Neural progenitor cell (in vitro differentiated cells): ENCODE data around the gene NODAL. TPM values are rescaled to one million over a fixed set of nuclear protein-coding genes. Genes with fewer than 3 reads are reported as not detected.

Source experiments
- DNase-seq: peaks from one replicate; pipeline ENCODE4 v3.0.0-alpha.2; 2016; ENCODE audit warnings: low spot score
- H2AFZ ChIP-seq: fragments of 200-600 bp; sonication (generic); replicated peaks from 2 replicates; pipeline ENCODE4 v1.6.1; 2016; ENCODE audit warnings: antibody characterized with exemption
- H3F3A ChIP-seq: fragments of 200-600 bp; sonication (generic); 2 replicates; pipeline ENCODE4 v1.6.1; 2016; ENCODE audit warnings: antibody characterized with exemption, low read depth
- H3K27ac ChIP-seq: fragments of 200-600 bp; sonication (generic); 2 replicates; pipeline ENCODE4 v1.5.1; 2016; ENCODE audit warnings: mild to moderate bottlenecking
- H3K27me3 ChIP-seq: fragments of 200-600 bp; sonication (generic); 2 replicates; pipeline ENCODE4 v1.6.1; 2016; ENCODE audit warnings: mild to moderate bottlenecking, moderate library complexity
- H3K36me3 ChIP-seq: fragments of 200-600 bp; sonication (generic); 2 replicates; pipeline ENCODE4 v1.5.1; 2016
- H3K4me1 ChIP-seq: fragments of 200-600 bp; sonication (generic); 2 replicates; pipeline ENCODE4 v1.6.1; 2016; ENCODE audit warnings: mixed run types
- H3K4me2 ChIP-seq: fragments of 200-600 bp; sonication (generic); 2 replicates; pipeline ENCODE4 v1.6.1; 2016
- H3K4me3 ChIP-seq: fragments of 200-600 bp; sonication (generic); 2 replicates; pipeline ENCODE4 v1.5.1; 2016
- H3K79me2 ChIP-seq: fragments of 200-600 bp; sonication (generic); 2 replicates; pipeline ENCODE4 v1.6.1; 2016; ENCODE audit warnings: low read depth
- H3K9ac ChIP-seq: fragments of 200-600 bp; sonication (generic); 2 replicates; pipeline ENCODE4 v1.6.1; 2016
- H3K9me3 ChIP-seq: fragments of 200-600 bp; sonication (generic); 2 replicates; pipeline ENCODE4 v1.5.1; 2016; ENCODE audit warnings: low read depth
- H4K20me1 ChIP-seq: fragments of 200-600 bp; sonication (generic); 2 replicates; pipeline ENCODE4 v1.6.1; 2016; ENCODE audit warnings: low read depth
- H3K27ac Mint-ChIP-seq: 3 replicates; pipeline ENCODE4 v1.8.0; 2021; ENCODE audit warnings: mixed read lengths
- H3K27me3 Mint-ChIP-seq: 2 replicates; pipeline ENCODE4 v1.8.0; 2022; ENCODE audit warnings: low read depth, mild to moderate bottlenecking, inconsistent platforms, moderate library complexity, mixed read lengths; ENCODE audit not compliant: insufficient read depth
- H3K36me3 Mint-ChIP-seq: 3 replicates; pipeline ENCODE4 v1.8.0; 2021; ENCODE audit warnings: mixed read lengths
- H3K4me1 Mint-ChIP-seq: 3 replicates; pipeline ENCODE4 v1.8.0; 2021; ENCODE audit warnings: mixed read lengths
- H3K4me3 Mint-ChIP-seq: 3 replicates; pipeline ENCODE4 v1.8.0; 2021; ENCODE audit warnings: mild to moderate bottlenecking, moderate library complexity, mixed read lengths
- H3K9me3 Mint-ChIP-seq: 3 replicates; pipeline ENCODE4 v1.8.0; 2020; ENCODE audit warnings: mixed read lengths
- EZH2 ChIP-seq: fragments of 200-600 bp; sonication (generic); IDR thresholded peaks from 2 replicates; pipeline ENCODE4 v1.6.1; 2017; ENCODE audit warnings: antibody characterized with exemption, mild to moderate bottlenecking, moderate library complexity
- EZH2phosphoT487 ChIP-seq: fragments of 200-600 bp; sonication (generic); IDR thresholded peaks from 2 replicates; pipeline ENCODE4 v1.6.1; 2017; ENCODE audit warnings: antibody characterized with exemption
- total RNA-seq: library from RNA; depleted of rRNA; stranded (reverse); fragments of >200 nt; gene quantifications from 2 replicates; pipeline ENCODE4 v1.2.3, GENCODE V29; 2015; ENCODE audit warnings: low replicate concordance
- TF ChIP-seq, protein P1 (sequence below): fragments of 200-600 bp; sonication (generic); IDR thresholded peaks from 2 replicates; pipeline ENCODE4 v1.5.1; 2017; ENCODE audit warnings: antibody characterized with exemption, mild to moderate bottlenecking

NODAL gene
- total RNA-seq, 1 donor from 2014 or later = not detected

DNA sequence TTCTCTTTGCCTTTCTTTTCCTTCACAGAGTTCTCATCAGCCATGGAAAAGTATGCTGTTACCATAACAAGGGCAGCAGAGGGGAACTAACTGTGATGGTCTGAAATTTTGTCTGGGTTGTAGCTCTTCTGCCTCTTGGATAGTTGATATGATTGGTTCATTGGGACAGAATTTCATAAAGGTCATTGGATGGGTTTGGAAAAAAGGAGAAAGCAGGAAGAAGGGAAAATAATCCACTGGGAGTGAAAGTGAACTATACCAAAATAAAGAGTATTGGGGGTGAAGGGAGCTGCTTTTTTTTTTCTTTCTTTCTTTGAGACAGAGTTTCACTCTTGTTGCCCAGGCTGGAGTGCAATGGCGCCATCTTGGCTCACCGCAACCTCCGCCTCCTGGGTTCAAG is 31.7 kb downstream of the NODAL start:
- Histone ChIP-seq H3K9me3 (no peaks in the 10 kb centered on the region), H2AFZ (no peak overlapping the region), H3K27ac (peak overlapping the region; percentile 40), H3K9ac (no peak overlapping the region), H3K4me1 (peaks cover 10% of the 10 kb centered on the region), H3K36me3 (peaks cover 6% of the 10 kb centered on the region), H3F3A (peaks cover 13% of the 10 kb centered on the region), H3K27me3 (no peaks in the 10 kb centered on the region), H3K79me2 (peaks cover 98% of the 10 kb centered on the region), H3K4me3 (no peak overlapping the region), H3K4me2 (no peak overlapping the region), H4K20me1 (peaks cover 82% of the 10 kb centered on the region)
- Mint-ChIP-seq H3K4me1 (peaks cover 41% of the 10 kb centered on the region), H3K36me3 (peaks cover 61% of the 10 kb centered on the region), H3K27ac (no peak overlapping the region), H3K4me3 (no peak overlapping the region), H3K9me3 (peaks cover 13% of the 10 kb centered on the region), H3K27me3 (peaks cover 7% of the 10 kb centered on the region)
- no peak for DNase-seq
- no peak for TF ChIP-seq EZH2
- TF ChIP-seq, protein P1, sequence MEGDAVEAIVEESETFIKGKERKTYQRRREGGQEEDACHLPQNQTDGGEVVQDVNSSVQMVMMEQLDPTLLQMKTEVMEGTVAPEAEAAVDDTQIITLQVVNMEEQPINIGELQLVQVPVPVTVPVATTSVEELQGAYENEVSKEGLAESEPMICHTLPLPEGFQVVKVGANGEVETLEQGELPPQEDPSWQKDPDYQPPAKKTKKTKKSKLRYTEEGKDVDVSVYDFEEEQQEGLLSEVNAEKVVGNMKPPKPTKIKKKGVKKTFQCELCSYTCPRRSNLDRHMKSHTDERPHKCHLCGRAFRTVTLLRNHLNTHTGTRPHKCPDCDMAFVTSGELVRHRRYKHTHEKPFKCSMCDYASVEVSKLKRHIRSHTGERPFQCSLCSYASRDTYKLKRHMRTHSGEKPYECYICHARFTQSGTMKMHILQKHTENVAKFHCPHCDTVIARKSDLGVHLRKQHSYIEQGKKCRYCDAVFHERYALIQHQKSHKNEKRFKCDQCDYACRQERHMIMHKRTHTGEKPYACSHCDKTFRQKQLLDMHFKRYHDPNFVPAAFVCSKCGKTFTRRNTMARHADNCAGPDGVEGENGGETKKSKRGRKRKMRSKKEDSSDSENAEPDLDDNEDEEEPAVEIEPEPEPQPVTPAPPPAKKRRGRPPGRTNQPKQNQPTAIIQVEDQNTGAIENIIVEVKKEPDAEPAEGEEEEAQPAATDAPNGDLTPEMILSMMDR = no peak
- no peak for TF ChIP-seq EZH2phosphoT487

DNA sequence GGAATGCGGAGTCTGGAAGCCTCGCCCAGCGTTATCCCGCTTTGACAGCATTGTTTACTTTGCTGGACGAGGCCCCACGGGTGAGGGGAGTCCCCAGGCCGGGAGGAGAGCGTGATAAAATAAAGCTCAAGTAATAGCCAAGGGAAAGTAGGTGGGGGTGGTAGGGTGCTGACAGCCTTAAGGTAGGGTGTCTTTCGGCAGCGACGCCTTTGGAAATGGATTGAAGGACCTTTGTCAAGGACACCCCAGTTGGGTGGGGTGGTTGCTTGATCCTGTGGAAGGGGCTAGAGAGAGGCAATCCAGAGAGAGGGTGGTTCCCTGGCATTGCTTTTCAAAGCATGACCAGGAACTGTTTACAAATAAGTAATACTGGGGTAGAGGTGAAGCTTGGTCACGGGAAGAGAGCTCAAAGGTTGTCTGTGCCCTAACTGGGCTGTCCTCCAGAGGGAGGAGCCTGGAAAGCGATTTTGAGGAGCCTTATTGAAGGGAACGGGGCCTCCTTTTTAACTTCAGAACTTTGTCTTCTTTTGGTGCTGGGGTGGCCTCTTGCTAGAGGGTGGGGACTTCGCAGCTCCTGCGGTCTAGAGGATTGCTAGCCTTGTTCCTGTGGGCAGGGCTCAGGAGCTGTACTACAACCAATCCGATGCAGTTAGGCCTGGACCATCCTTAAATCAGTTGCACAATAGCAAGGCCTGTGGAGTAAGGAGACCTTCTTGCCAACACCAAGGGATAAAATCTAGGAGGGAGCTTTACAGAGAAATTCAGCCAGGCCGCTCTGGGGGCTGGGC is 36.2 kb downstream of the NODAL start:
- peaks cover 13% of the 10 kb centered on the region for H3K4me1 ChIP-seq
- Mint-ChIP-seq H3K27ac (peak overlapping the region; percentile 93), H3K4me1 (peaks cover 34% of the 10 kb centered on the region), H3K36me3 (peaks cover 34% of the 10 kb centered on the region), H3K4me3 (peak overlapping the region; percentile 94), H3K27me3 (peaks cover 7% of the 10 kb centered on the region), H3K9me3 (peaks cover 13% of the 10 kb centered on the region)
- no peak overlapping the region for H3K27ac ChIP-seq
- H3K36me3 ChIP-seq = peaks cover 6% of the 10 kb centered on the region
- H3K9me3 ChIP-seq = no peaks in the 10 kb centered on the region
- peak; percentile 63 for DNase-seq
- H3K4me2 ChIP-seq = peak overlapping the region; percentile 97
- H4K20me1 ChIP-seq = peaks cover 46% of the 10 kb centered on the region
- H3K79me2 ChIP-seq = peaks cover 61% of the 10 kb centered on the region
- H3K27me3 ChIP-seq = no peaks in the 10 kb centered on the region
- TF ChIP-seq EZH2phosphoT487 (no peak), EZH2 (no peak)
- TF ChIP-seq, protein P1 = no peak
- H3K9ac ChIP-seq = peak overlapping the region; percentile 72
- H3K4me3 ChIP-seq = peak overlapping the region; percentile 76
- no peak overlapping the region for H2AFZ ChIP-seq
- H3F3A ChIP-seq = peaks cover 20% of the 10 kb centered on the region

- Mint-ChIP-seq H3K27me3 (peaks cover 7% of the 10 kb centered on the region), H3K4me1 (peaks cover 33% of the 10 kb centered on the region), H3K27ac (peak overlapping the region; percentile 93), H3K9me3 (peaks cover 12% of the 10 kb centered on the region), H3K4me3 (peak overlapping the region; percentile 94), H3K36me3 (peaks cover 32% of the 10 kb centered on the region)
- Histone ChIP-seq H3K27ac (no peak overlapping the region), H3K9ac (peak overlapping the region; percentile 72), H3K4me2 (peak overlapping the region; percentile 97), H3F3A (peaks cover 20% of the 10 kb centered on the region), H3K79me2 (peaks cover 56% of the 10 kb centered on the region), H3K9me3 (no peaks in the 10 kb centered on the region), H3K27me3 (no peaks in the 10 kb centered on the region), H3K4me3 (peak overlapping the region; percentile 76), H2AFZ (no peak overlapping the region), H3K4me1 (peaks cover 13% of the 10 kb centered on the region), H4K20me1 (peaks cover 42% of the 10 kb centered on the region), H3K36me3 (peaks cover 6% of the 10 kb centered on the region)
- no peak for DNase-seq
- TF ChIP-seq EZH2phosphoT487 (no peak), EZH2 (no peak)
- TF ChIP-seq, protein P1 = no peak
Measured at GRCh38 chr10:70404787-70405036, 36.8 kb downstream of the NODAL start.
